ENCODE measurements around the gene ZNF24. TPM values are rescaled to one million over a fixed set of nuclear protein-coding genes. Genes with fewer than 3 reads are reported as not detected.
A peak's percentile ranks its signal among the peaks of the same experiment; 100 is the strongest.

ZNF24 gene
- total RNA-seq, 1 experiment from 2014 or later, result 57.9 TPM

- no peak overlapping the region for H2BK5ac ChIP-seq (ENCODE audit: insufficient read length, low read length)
- no peaks in the 10 kb centered on the region for H3K23me2 ChIP-seq (ENCODE audit: insufficient read length, low read depth, low read length, poor library complexity, severe bottlenecking)
- H2AFZ ChIP-seq (ENCODE audit: low read length), result no peak overlapping the region
- no peak overlapping the region for H3K14ac ChIP-seq (ENCODE audit: insufficient read depth, low read length)
- H2AK5ac ChIP-seq (ENCODE audit: insufficient read length, low read length), result no peak overlapping the region
- H2BK12ac ChIP-seq (ENCODE audit: insufficient read length, low read depth, low read length), result no peak overlapping the region
- H3K4me2 ChIP-seq (ENCODE audit: insufficient read depth, insufficient read length, low read length), result no peak overlapping the region
- H4K8ac ChIP-seq (replicated peaks; ENCODE audit: insufficient read length, low read depth, low read length), result no peak overlapping the region
- no peak overlapping the region for H3K4ac ChIP-seq (ENCODE audit: low read depth, low read length)
- no peak overlapping the region for H2BK15ac ChIP-seq (ENCODE audit: low read depth, low read length)
- no peaks in the 10 kb centered on the region for H3K79me1 ChIP-seq (ENCODE audit: insufficient read depth, low read depth, low read length, poor library complexity, severe bottlenecking)
- no peak overlapping the region for H3K9ac ChIP-seq (ENCODE audit: extremely low read depth, insufficient read length, low read length)
- WGBS (ENCODE audit: extremely low coverage, insufficient read length, low lambda C conversion rate), result no CpG with 5 or more reads among the region's 3 CpGs
- TF ChIP-seq CTCF (conservative IDR thresholded peaks at IDR 0.05), result no peak
- H3K27ac ChIP-seq (ENCODE audit: insufficient read length, low read depth, low read length), result no peak overlapping the region
- no peaks in the 10 kb centered on the region for H3K9me3 ChIP-seq (ENCODE audit: control insufficient read depth, low read depth, low read length)
- H3K27ac Mint-ChIP-seq, result 0 out of 7 replicates have a peak overlapping the region, but pooled peaks of 1 of the 3 experiments have one; percentile 5
- H3K4me1 ChIP-seq (ENCODE audit: insufficient read depth, low read length), result no peaks in the 10 kb centered on the region
- H3K23ac ChIP-seq (ENCODE audit: insufficient read length, low read depth, low read length), result no peak overlapping the region
- H3K27me3 Mint-ChIP-seq (ENCODE audit: low read depth), result no peaks in the 10 kb centered on the region
- no peak for DNase-seq
- no peak overlapping the region for H4K5ac ChIP-seq (ENCODE audit: insufficient read length, low read depth, low read length)
- no peak overlapping the region for H3K18ac ChIP-seq (ENCODE audit: insufficient read length, low read depth, low read length)
- H3K27me3 ChIP-seq (ENCODE audit: insufficient read depth, low read length), result no peaks in the 10 kb centered on the region
- no peak overlapping the region for H2BK20ac ChIP-seq (ENCODE audit: low read depth, low read length, poor library complexity, severe bottlenecking)
- H3K9me3 Mint-ChIP-seq, result no peaks in the 10 kb centered on the region
- H4K91ac ChIP-seq (ENCODE audit: insufficient read length, low read depth, low read length), result no peak overlapping the region
- H3K79me2 ChIP-seq (ENCODE audit: insufficient read depth, low read length), result no peaks in the 10 kb centered on the region
- H3K36me3 Mint-ChIP-seq (ENCODE audit: insufficient read depth in 1 of 3, low read depth in 3 of 3), result no peaks in the 10 kb centered on the region
- H3T11ph ChIP-seq (ENCODE audit: low read length), result no peak overlapping the region
- peaks cover 10 to 14% of the 10 kb centered on the region in 2 experiments for H3K4me1 Mint-ChIP-seq
- H4K20me1 ChIP-seq (ENCODE audit: control insufficient read depth, insufficient read depth, insufficient read length), result no peaks in the 10 kb centered on the region
- no peak overlapping the region for H2BK120ac ChIP-seq (ENCODE audit: low read depth, low read length, poor library complexity, severe bottlenecking)
- H3K56ac ChIP-seq (ENCODE audit: insufficient read length, low read depth, low read length), result no peak overlapping the region
- no peak overlapping the region for H3K4me3 Mint-ChIP-seq
Measured at GRCh38 chr18:35326695-35327387, 17.4 kb downstream of the ZNF24 start.
